PC-3 (cell line): ENCODE measurements around the gene NFYB. TPM values are rescaled to one million over a fixed set of nuclear protein-coding genes. Genes with fewer than 3 reads are reported as not detected.

Experiments
- ATAC-seq: fragments of 200-7000 bp; cut with Tn5 transposase; 2 replicates; pipeline ENCODE4 v1.9.1; 2020; ENCODE audit warnings: mild to moderate bottlenecking, moderate library complexity
- BruUV-seq: library from RNA; stranded (reverse); fragments of 400-500 nt; replicated peaks from 2 replicates; lab custom pipeline; 2021; lab: Mats Ljungman, UMichigan
- CTCF ChIA-PET: fragments of 300-600 bp; sonication (Branson Sonifier 250); formaldehyde crosslinking; loops from one replicate; lab custom pipeline; 2022; ENCODE audit warnings: antibody characterized with exemption; lab: Charles Lee
- POLR2A ChIA-PET: fragments of 300-600 bp; sonication (Branson Sonifier 250); formaldehyde crosslinking; loops from one replicate; lab custom pipeline; 2022; ENCODE audit warnings: antibody characterized with exemption; ENCODE audit not compliant: unreplicated experiment; lab: Charles Lee
- DNase-seq: peaks from one replicate; pipeline ENCODE4 v3.0.0-alpha.2; 2015
- H2AFZ ChIP-seq: fragments of 300-600 bp; sonication (generic); 2 replicates; pipeline ENCODE4 v1.6.0; 2016; ENCODE audit warnings: antibody characterized with exemption, low read length
- H3F3A ChIP-seq: fragments of 300-600 bp; sonication (generic); one replicate; pipeline ENCODE4 v1.6.0; 2017; ENCODE audit warnings: antibody characterized with exemption, low read length, control low read depth, mild to moderate bottlenecking; ENCODE audit not compliant: unreplicated experiment
- H3K27ac ChIP-seq: fragments of 300-600 bp; sonication (generic); 2 replicates; pipeline ENCODE4 v1.5.1; 2016; ENCODE audit warnings: mild to moderate bottlenecking, low read length
- H3K27me3 ChIP-seq: fragments of 300-600 bp; sonication (generic); 2 replicates; pipeline ENCODE4 v1.6.1; 2016; ENCODE audit warnings: low read length, mixed read lengths
- H3K36me3 ChIP-seq: fragments of 300-600 bp; sonication (generic); 2 replicates; pipeline ENCODE4 v1.6.1; 2016; ENCODE audit warnings: low read depth, mixed run types, low read length, mixed read lengths
- H3K4me1 ChIP-seq: fragments of 300-600 bp; sonication (generic); 2 replicates; pipeline ENCODE4 v1.5.1; 2016; ENCODE audit warnings: low read length; ENCODE audit not compliant: insufficient read depth
- H3K4me2 ChIP-seq: fragments of 300-600 bp; sonication (generic); 2 replicates; pipeline ENCODE4 v1.6.0; 2016; ENCODE audit warnings: low read length
- H3K4me3 ChIP-seq: fragments of 300-600 bp; sonication (generic); 2 replicates; pipeline ENCODE4 v1.5.1; 2016; ENCODE audit warnings: mild to moderate bottlenecking, low read length, mixed read lengths
- H3K79me2 ChIP-seq: fragments of 300-600 bp; sonication (generic); 2 replicates; pipeline ENCODE4 v1.6.1; 2017; ENCODE audit warnings: low read length, mixed read lengths
- H3K9ac ChIP-seq: fragments of 300-600 bp; sonication (generic); 2 replicates; pipeline ENCODE4 v1.6.0; 2016; ENCODE audit warnings: mild to moderate bottlenecking, low read length
- H3K9me2 ChIP-seq: fragments of 300-600 bp; sonication (generic); replicated peaks from 2 replicates; pipeline ENCODE4 v1.6.1; 2016; ENCODE audit warnings: mixed run types, low read length, mixed read lengths
- H3K9me3 ChIP-seq: fragments of 300-600 bp; sonication (generic); 2 replicates; pipeline ENCODE4 v1.6.1; 2016; ENCODE audit warnings: low read length, mixed read lengths
- H4K20me1 ChIP-seq: fragments of 300-600 bp; sonication (generic); 2 replicates; pipeline ENCODE4 v1.6.1; 2016; ENCODE audit warnings: low read length, mixed read lengths
- CTCF ChIP-seq: fragments of 300-600 bp; sonication (generic); conservative IDR thresholded peaks from 2 replicates; pipeline ENCODE4 v1.5.1; 2017; ENCODE audit warnings: antibody characterized with exemption, low read depth, mild to moderate bottlenecking, low read length
- EZH2 ChIP-seq: fragments of 300-600 bp; sonication (generic); IDR thresholded peaks from one replicate; pipeline ENCODE4 v1.6.1; 2017; ENCODE audit warnings: antibody characterized with exemption, mild to moderate bottlenecking, low read length; ENCODE audit not compliant: unreplicated experiment
- EZH2phosphoT487 ChIP-seq: fragments of 300-600 bp; sonication (generic); IDR thresholded peaks from 2 replicates; pipeline ENCODE4 v1.6.1; 2018; ENCODE audit warnings: mild to moderate bottlenecking, antibody characterized with exemption, low read length, borderline replicate concordance
- intact Hi-C: fragments of 100-400 bp; cut with micrococcal nuclease; formaldehyde crosslinking; loops from 2 replicates; pipeline ENCODE4 v1.9.0; 2023
- total RNA-seq: library from RNA; depleted of rRNA; stranded (reverse); fragments of >200 nt; gene quantifications from 2 replicates; pipeline ENCODE4 v1.2.3, GENCODE V29; 2014

NFYB gene
- total RNA-seq, 1 experiment from 2014 or later, result 20.6 TPM

DNA sequence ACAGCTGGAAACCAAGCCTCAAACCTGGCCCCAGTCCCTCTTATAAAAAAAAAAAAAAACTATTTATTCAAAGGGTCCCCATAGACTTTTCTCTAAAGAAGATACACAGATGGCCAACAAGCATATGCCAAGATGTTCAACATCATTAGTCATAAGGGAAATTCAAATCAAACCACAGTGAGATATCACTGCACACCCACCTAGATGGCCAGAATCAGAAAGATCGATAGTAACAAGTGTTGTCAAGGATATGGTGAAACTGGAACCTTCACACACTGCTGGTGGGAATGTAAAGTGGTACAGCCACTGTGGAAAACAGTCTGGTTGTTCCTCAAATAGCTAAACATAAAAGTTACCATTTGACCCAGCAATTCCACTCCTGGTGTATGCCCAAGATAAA, 5.9 kb upstream of the NFYB start:
- no TSS peak for BruUV-seq
- ChIA-PET CTCF (no interaction called here), POLR2A (no interaction called here)
- Histone ChIP-seq H3K79me2 (no peaks in the 10 kb centered on the region), H3K27ac (no peak overlapping the region), H4K20me1 (no peaks in the 10 kb centered on the region), H3K9me3 (no peaks in the 10 kb centered on the region), H3K4me1 (no peaks in the 10 kb centered on the region), H3K4me2 (no peak overlapping the region), H3K36me3 (no peaks in the 10 kb centered on the region), H3K27me3 (no peaks in the 10 kb centered on the region), H3F3A (no peaks in the 10 kb centered on the region), H3K9ac (no peak overlapping the region), H3K4me3 (no peak overlapping the region), H3K9me2 (no peaks in the 10 kb centered on the region), H2AFZ (no peak overlapping the region)
- TF ChIP-seq CTCF (no peak), EZH2 (no peak)
- DNase-seq, result no peak
- intact Hi-C loops, result no loop called here
- ATAC-seq, result no peak

DNA sequence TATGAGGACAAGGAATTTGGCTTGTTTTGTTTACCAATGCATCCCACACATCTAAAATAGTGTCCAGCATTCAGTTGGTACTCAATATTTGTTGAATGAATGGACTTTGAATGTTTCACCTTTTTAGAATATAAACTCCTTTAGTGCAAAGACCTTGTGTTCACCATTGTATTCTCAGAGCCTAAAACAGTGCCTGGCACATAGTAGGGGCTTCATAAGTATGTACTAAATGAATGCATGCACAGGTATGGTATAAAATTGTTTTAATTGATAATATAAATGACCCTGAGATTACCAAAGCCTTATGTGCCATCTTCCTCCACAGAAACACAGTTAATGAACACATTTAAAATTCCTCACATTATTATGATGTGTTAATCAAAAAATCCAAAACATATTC, 5.0 kb upstream of the NFYB start:
- BruUV-seq, result no TSS peak
- Histone ChIP-seq H3K9me2 (no peaks in the 10 kb centered on the region), H3K4me3 (no peak overlapping the region), H3K79me2 (no peaks in the 10 kb centered on the region), H3K9ac (no peak overlapping the region), H3K27ac (no peak overlapping the region), H3K27me3 (no peaks in the 10 kb centered on the region), H3K9me3 (no peaks in the 10 kb centered on the region), H4K20me1 (no peaks in the 10 kb centered on the region), H3K4me2 (no peak overlapping the region), H3K36me3 (no peaks in the 10 kb centered on the region), H3F3A (no peaks in the 10 kb centered on the region), H3K4me1 (peaks cover 4% of the 10 kb centered on the region; the same call in 1 of the 2 replicates), H2AFZ (no peak overlapping the region)
- CTCF ChIA-PET, result no interaction called here
- ATAC-seq (no peak), DNase-seq (no peak)
- TF ChIP-seq EZH2 (no peak), CTCF (no peak), EZH2phosphoT487 (no peak)
- intact Hi-C loops, result no loop called here
- POLR2A ChIA-PET, result no interaction called here

DNA sequence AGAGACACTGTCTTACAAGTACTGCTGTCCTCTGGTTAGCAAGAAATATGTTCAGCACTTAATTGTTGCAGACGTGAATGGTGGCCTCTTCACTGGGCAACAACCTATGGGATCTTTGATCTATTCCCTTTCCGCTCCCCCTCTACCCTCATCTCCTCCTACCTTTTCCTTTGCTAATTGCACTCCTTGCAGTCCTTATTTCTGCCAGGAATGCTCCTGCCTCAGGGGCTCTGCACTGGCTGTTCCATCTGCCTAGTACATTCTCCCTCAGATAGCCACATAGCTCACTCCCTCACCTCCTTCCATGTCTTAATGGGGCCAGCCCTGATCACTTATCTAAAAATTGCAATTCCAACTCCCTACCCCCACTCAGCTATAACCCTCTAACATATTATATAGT, 4.5 kb upstream of the NFYB start:
- H4K20me1 ChIP-seq, result no peaks in the 10 kb centered on the region
- H3K4me2 ChIP-seq, result no peak overlapping the region
- H3K9ac ChIP-seq, result no peak overlapping the region
- H2AFZ ChIP-seq, result no peak overlapping the region
- H3K4me1 ChIP-seq, result peaks cover 4% of the 10 kb centered on the region; the same call in 1 of the 2 replicates
- H3F3A ChIP-seq, result no peaks in the 10 kb centered on the region
- intact Hi-C loops, result no loop called here
- ATAC-seq, result no peak
- POLR2A ChIA-PET, result no interaction called here
- H3K27ac ChIP-seq, result no peak overlapping the region
- no peaks in the 10 kb centered on the region for H3K9me3 ChIP-seq
- H3K27me3 ChIP-seq, result no peaks in the 10 kb centered on the region
- DNase-seq, result no peak
- no peaks in the 10 kb centered on the region for H3K79me2 ChIP-seq
- H3K9me2 ChIP-seq, result no peaks in the 10 kb centered on the region
- H3K36me3 ChIP-seq, result no peaks in the 10 kb centered on the region
- BruUV-seq, result no TSS peak
- no peak overlapping the region for H3K4me3 ChIP-seq
- CTCF ChIA-PET, result no interaction called here
- TF ChIP-seq EZH2 (no peak), CTCF (no peak), EZH2phosphoT487 (no peak)
